ENCODE measurements around the gene PRKCA.
A peak's percentile ranks its signal among the peaks of the same experiment; 100 is the strongest.

Gene PRKCA

DNA sequence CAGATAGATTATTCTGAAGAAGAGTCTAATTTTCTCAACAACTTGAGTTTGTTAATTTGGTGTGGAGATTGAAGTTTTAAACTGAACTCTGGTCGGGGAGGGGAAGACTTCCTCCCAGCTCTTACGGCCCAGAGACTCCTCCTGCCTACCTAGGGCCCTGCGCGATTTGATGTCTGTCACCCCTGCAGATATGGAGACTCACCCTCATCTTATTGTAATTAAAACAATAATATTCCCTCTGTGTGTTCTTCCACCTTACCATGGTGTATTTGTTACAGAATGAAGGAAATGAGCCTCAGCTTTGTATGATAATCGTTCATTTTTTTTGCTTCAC is 348.1 kb downstream of the PRKCA start:
- Histone ChIP-seq H3K27ac (ENCODE audit: poor library complexity, severe bottlenecking) (no peak overlapping the region), H3K4me3 (ENCODE audit: severe bottlenecking) (no peak overlapping the region), H3K36me3 (ENCODE audit: low read depth) (no peaks in the 10 kb centered on the region), H3K27me3 (ENCODE audit: insufficient read depth, poor library complexity, severe bottlenecking) (no peaks in the 10 kb centered on the region), H3K9me3 (ENCODE audit: severe bottlenecking) (no peaks in the 10 kb centered on the region), H3K4me1 (ENCODE audit: insufficient read depth, poor library complexity, severe bottlenecking) (peaks cover 28% of the 10 kb centered on the region)
- no peak for DNase-seq (ENCODE audit: low spot score)
- no peak for ATAC-seq (ENCODE audit: low read depth)
- TF ChIP-seq CTCF (IDR thresholded peaks at IDR 0.05; ENCODE audit: poor library complexity, severe bottlenecking): no peak

DNA sequence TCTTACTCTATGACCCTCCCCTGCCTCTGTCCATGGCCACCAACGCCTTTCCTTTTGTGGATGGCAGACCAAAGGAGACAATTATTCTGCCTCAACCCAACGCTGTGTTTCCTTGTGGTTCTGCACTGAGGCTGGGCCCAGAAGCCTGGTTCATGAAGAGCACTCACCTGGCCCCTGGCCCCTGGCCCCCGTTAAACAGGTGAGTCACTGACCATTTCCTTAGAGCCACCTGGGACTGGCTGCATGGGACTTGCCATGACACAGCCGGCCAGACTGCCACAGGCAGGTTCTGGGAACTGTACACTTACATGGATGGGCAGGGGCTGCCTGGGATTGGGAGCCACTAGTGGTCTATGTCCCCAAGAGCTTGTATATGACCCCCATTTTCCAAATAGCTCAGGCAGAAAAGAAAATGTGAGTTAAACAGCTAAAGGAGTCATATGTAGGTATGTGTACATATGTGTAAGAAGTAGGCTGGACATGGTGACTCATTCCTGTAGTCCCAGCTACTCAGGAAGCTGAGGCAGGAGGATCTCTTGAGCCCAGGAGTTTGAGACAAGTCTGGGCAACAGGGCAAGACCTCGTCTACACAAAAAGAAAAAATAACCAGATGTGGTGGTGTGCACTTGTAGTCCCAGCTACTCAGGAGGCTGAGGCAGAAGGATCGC is 350.6 kb downstream of the PRKCA start:
- Histone ChIP-seq H3K4me3 (ENCODE audit: severe bottlenecking) (no peak overlapping the region), H3K9me3 (ENCODE audit: severe bottlenecking) (peaks cover 1% of the 10 kb centered on the region), H3K4me1 (ENCODE audit: insufficient read depth, poor library complexity, severe bottlenecking) (peaks cover 39% of the 10 kb centered on the region), H3K27ac (ENCODE audit: poor library complexity, severe bottlenecking) (peak overlapping the region; percentile 40), H3K36me3 (ENCODE audit: low read depth) (no peaks in the 10 kb centered on the region), H3K27me3 (ENCODE audit: insufficient read depth, poor library complexity, severe bottlenecking) (no peaks in the 10 kb centered on the region)
- DNase-seq (ENCODE audit: low spot score) (no peak), ATAC-seq (ENCODE audit: low read depth) (peak; percentile 87)
- no peak for TF ChIP-seq CTCF (IDR thresholded peaks at IDR 0.05; ENCODE audit: poor library complexity, severe bottlenecking)

- no peak for DNase-seq (ENCODE audit: low spot score)
- H3K27ac ChIP-seq (ENCODE audit: poor library complexity, severe bottlenecking): peak overlapping the region; percentile 40
Measured at GRCh38 chr17:66654106-66654740, 351.8 kb downstream of the PRKCA start.

DNA sequence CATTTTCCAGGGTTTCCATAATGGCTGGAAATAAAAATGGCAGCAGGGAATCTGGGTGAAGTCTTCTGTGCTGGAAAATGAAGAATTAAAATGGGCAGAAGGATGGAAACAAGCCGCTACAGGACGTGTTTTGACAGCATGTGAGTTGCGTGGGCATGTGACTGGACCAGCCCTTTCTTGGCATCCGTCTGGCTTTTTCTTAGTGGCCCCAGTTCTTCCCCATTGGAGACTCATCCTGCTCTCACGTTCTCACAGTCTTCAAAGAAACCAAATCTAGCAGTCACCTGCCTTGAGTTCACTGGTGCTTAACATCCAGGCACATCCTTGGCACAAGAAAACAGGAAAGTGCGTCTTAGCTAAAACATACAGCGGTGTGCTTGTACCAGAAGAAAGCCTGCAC is 352.4 kb downstream of the PRKCA start:
- TF ChIP-seq CTCF (IDR thresholded peaks at IDR 0.05; ENCODE audit: poor library complexity, severe bottlenecking): no peak
- no peaks in the 10 kb centered on the region for H3K27me3 ChIP-seq (ENCODE audit: insufficient read depth, poor library complexity, severe bottlenecking)
- H3K9me3 ChIP-seq (ENCODE audit: severe bottlenecking): peaks cover 1% of the 10 kb centered on the region
- no peaks in the 10 kb centered on the region for H3K36me3 ChIP-seq (ENCODE audit: low read depth)
- ATAC-seq (ENCODE audit: low read depth) (no peak), DNase-seq (ENCODE audit: low spot score) (no peak)
- H3K4me3 ChIP-seq (ENCODE audit: severe bottlenecking): no peak overlapping the region
- peaks cover 39% of the 10 kb centered on the region for H3K4me1 ChIP-seq (ENCODE audit: insufficient read depth, poor library complexity, severe bottlenecking)
- no peak overlapping the region for H3K27ac ChIP-seq (ENCODE audit: poor library complexity, severe bottlenecking)

More at GRCh38 chr17:66654106-66654740, 351.8 kb downstream of the PRKCA start:
- H3K27me3 ChIP-seq (ENCODE audit: insufficient read depth, poor library complexity, severe bottlenecking): no peaks in the 10 kb centered on the region
- no peak for TF ChIP-seq CTCF (IDR thresholded peaks at IDR 0.05; ENCODE audit: poor library complexity, severe bottlenecking)
- H3K36me3 ChIP-seq (ENCODE audit: low read depth): no peaks in the 10 kb centered on the region
- no peak overlapping the region for H3K4me3 ChIP-seq (ENCODE audit: severe bottlenecking)
- ATAC-seq (ENCODE audit: low read depth): no peak
- peaks cover 39% of the 10 kb centered on the region for H3K4me1 ChIP-seq (ENCODE audit: insufficient read depth, poor library complexity, severe bottlenecking)
- H3K9me3 ChIP-seq (ENCODE audit: severe bottlenecking): peaks cover 1% of the 10 kb centered on the region

GRCh38 chr17:66655461-66655860 is 353.0 kb downstream of the PRKCA start:
- Histone ChIP-seq H3K9me3 (ENCODE audit: severe bottlenecking) (peaks cover 1% of the 10 kb centered on the region), H3K27ac (ENCODE audit: poor library complexity, severe bottlenecking) (peak overlapping the region; percentile 6), H3K4me3 (ENCODE audit: severe bottlenecking) (no peak overlapping the region), H3K27me3 (ENCODE audit: insufficient read depth, poor library complexity, severe bottlenecking) (no peaks in the 10 kb centered on the region), H3K36me3 (ENCODE audit: low read depth) (no peaks in the 10 kb centered on the region), H3K4me1 (ENCODE audit: insufficient read depth, poor library complexity, severe bottlenecking) (peaks cover 39% of the 10 kb centered on the region)
- no peak for DNase-seq (ENCODE audit: low spot score)
- no peak for ATAC-seq (ENCODE audit: low read depth)
- TF ChIP-seq CTCF (IDR thresholded peaks at IDR 0.05; ENCODE audit: poor library complexity, severe bottlenecking): no peak

All from RWPE2 (cell line).